Measurements from ENCODE around the gene CCDC57.

Gene CCDC57

GRCh38 chr17:82242698-82242976, 30.0 kb upstream of the CCDC57 start:
- Histone ChIP-seq H3K27me3 (replicated peaks; ENCODE audit: insufficient read depth, low read length) (no peaks in the 10 kb centered on the region), H3K27ac (ENCODE audit: low read length) (no peak overlapping the region), H3K4me3 (ENCODE audit: low read length) (no peak overlapping the region), H3K4me1 (ENCODE audit: low read length) (no peaks in the 10 kb centered on the region), H3K9ac (ENCODE audit: low read length) (no peak overlapping the region), H3F3A (ENCODE audit: insufficient read depth, low read length) (no peaks in the 10 kb centered on the region), H3K79me2 (ENCODE audit: low read length) (peaks cover 32% of the 10 kb centered on the region), H3K9me3 (replicated peaks; ENCODE audit: insufficient read depth, low read length) (no peaks in the 10 kb centered on the region), H3K36me3 (replicated peaks; ENCODE audit: insufficient read depth, low read length) (peaks cover 3% of the 10 kb centered on the region; the same call in 1 of the 2 replicates), H3K9me2 (replicated peaks; ENCODE audit: insufficient read depth, low read length) (no peaks in the 10 kb centered on the region), H3K4me2 (ENCODE audit: low read depth, low read length) (no peak overlapping the region), H4K20me1 (ENCODE audit: insufficient read depth, low read length) (no peaks in the 10 kb centered on the region), H2AFZ (ENCODE audit: low read length) (no peak overlapping the region)
- TF ChIP-seq, protein P1, sequence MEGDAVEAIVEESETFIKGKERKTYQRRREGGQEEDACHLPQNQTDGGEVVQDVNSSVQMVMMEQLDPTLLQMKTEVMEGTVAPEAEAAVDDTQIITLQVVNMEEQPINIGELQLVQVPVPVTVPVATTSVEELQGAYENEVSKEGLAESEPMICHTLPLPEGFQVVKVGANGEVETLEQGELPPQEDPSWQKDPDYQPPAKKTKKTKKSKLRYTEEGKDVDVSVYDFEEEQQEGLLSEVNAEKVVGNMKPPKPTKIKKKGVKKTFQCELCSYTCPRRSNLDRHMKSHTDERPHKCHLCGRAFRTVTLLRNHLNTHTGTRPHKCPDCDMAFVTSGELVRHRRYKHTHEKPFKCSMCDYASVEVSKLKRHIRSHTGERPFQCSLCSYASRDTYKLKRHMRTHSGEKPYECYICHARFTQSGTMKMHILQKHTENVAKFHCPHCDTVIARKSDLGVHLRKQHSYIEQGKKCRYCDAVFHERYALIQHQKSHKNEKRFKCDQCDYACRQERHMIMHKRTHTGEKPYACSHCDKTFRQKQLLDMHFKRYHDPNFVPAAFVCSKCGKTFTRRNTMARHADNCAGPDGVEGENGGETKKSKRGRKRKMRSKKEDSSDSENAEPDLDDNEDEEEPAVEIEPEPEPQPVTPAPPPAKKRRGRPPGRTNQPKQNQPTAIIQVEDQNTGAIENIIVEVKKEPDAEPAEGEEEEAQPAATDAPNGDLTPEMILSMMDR (IDR thresholded peaks at IDR 0.05; ENCODE audit: low read length) = no peak
- TF ChIP-seq EZH2 (optimal IDR thresholded peaks at IDR 0.05; ENCODE audit: low read depth, low read length) (no peak), EZH2phosphoT487 (IDR thresholded peaks at IDR 0.05; ENCODE audit: low read length) (no peak)
- DNase-seq = no peak

GRCh38 chr17:82241926-82242697, 29.5 kb upstream of the CCDC57 start:
- Histone ChIP-seq H2AFZ (ENCODE audit: low read length) (no peak overlapping the region), H3F3A (ENCODE audit: insufficient read depth, low read length) (no peaks in the 10 kb centered on the region), H3K4me1 (ENCODE audit: low read length) (no peaks in the 10 kb centered on the region), H3K27ac (ENCODE audit: low read length) (no peak overlapping the region), H3K27me3 (replicated peaks; ENCODE audit: insufficient read depth, low read length) (no peaks in the 10 kb centered on the region), H3K9me2 (replicated peaks; ENCODE audit: insufficient read depth, low read length) (no peaks in the 10 kb centered on the region), H3K9me3 (replicated peaks; ENCODE audit: insufficient read depth, low read length) (no peaks in the 10 kb centered on the region), H3K36me3 (replicated peaks; ENCODE audit: insufficient read depth, low read length) (peaks cover 3% of the 10 kb centered on the region; the same call in 1 of the 2 replicates), H3K9ac (ENCODE audit: low read length) (no peak overlapping the region), H4K20me1 (ENCODE audit: insufficient read depth, low read length) (no peaks in the 10 kb centered on the region), H3K4me2 (ENCODE audit: low read depth, low read length) (no peak overlapping the region), H3K79me2 (ENCODE audit: low read length) (peaks cover 27% of the 10 kb centered on the region), H3K4me3 (ENCODE audit: low read length) (no peak overlapping the region)
- no peak for DNase-seq
- TF ChIP-seq, protein P1 (IDR thresholded peaks at IDR 0.05; ENCODE audit: low read length) = no peak
- TF ChIP-seq EZH2 (optimal IDR thresholded peaks at IDR 0.05; ENCODE audit: low read depth, low read length) (no peak), EZH2phosphoT487 (IDR thresholded peaks at IDR 0.05; ENCODE audit: low read length) (no peak)

GRCh38 chr17:82241183-82241925, 28.7 kb upstream of the CCDC57 start:
- DNase-seq = no peak
- H3K4me1 ChIP-seq (ENCODE audit: low read length) = no peaks in the 10 kb centered on the region

More at GRCh38 chr17:82241183-82241925, 28.7 kb upstream of the CCDC57 start:
- Histone ChIP-seq H3K4me3 (ENCODE audit: low read length) (no peak overlapping the region), H3K4me2 (ENCODE audit: low read depth, low read length) (no peak overlapping the region), H3K9ac (ENCODE audit: low read length) (no peak overlapping the region), H3K9me2 (replicated peaks; ENCODE audit: insufficient read depth, low read length) (no peaks in the 10 kb centered on the region), H3F3A (ENCODE audit: insufficient read depth, low read length) (no peaks in the 10 kb centered on the region), H3K79me2 (ENCODE audit: low read length) (peaks cover 25% of the 10 kb centered on the region), H2AFZ (ENCODE audit: low read length) (no peak overlapping the region), H3K36me3 (replicated peaks; ENCODE audit: insufficient read depth, low read length) (peaks cover 3% of the 10 kb centered on the region; the same call in 1 of the 2 replicates), H3K9me3 (replicated peaks; ENCODE audit: insufficient read depth, low read length) (no peaks in the 10 kb centered on the region), H3K27me3 (replicated peaks; ENCODE audit: insufficient read depth, low read length) (no peaks in the 10 kb centered on the region), H4K20me1 (ENCODE audit: insufficient read depth, low read length) (no peaks in the 10 kb centered on the region), H3K27ac (ENCODE audit: low read length) (no peak overlapping the region)
- TF ChIP-seq EZH2 (optimal IDR thresholded peaks at IDR 0.05; ENCODE audit: low read depth, low read length) = no peak
- no peak for TF ChIP-seq EZH2phosphoT487 (IDR thresholded peaks at IDR 0.05; ENCODE audit: low read length)
- TF ChIP-seq, protein P1 (IDR thresholded peaks at IDR 0.05; ENCODE audit: low read length) = no peak

Measured in MM.1S (cell line).